Skin epidermis (tissue), 12 donors: ENCODE data around the gene ZC3H12C.

Experiments used
- H3K27ac ChIP-seq, 21 experiments: fragments of 200-600 bp; sonication (generic) in 11 of 21; one replicate each; pipeline ENCODE4 v1.5.0; 2020; ENCODE audit warnings: mild to moderate bottlenecking in 3 of 21, inconsistent platforms in 2 of 21, moderate library complexity in 2 of 21
- H3K4me3 ChIP-seq, 7 experiments: fragments of 200-600 bp; sonication (generic) in 2 of 7; one replicate each; pipeline ENCODE4 v1.5.0; 2020; ENCODE audit warnings: inconsistent platforms in 2 of 7, mild to moderate bottlenecking in 2 of 7, moderate library complexity in 1 of 7

ZC3H12C gene

DNA sequence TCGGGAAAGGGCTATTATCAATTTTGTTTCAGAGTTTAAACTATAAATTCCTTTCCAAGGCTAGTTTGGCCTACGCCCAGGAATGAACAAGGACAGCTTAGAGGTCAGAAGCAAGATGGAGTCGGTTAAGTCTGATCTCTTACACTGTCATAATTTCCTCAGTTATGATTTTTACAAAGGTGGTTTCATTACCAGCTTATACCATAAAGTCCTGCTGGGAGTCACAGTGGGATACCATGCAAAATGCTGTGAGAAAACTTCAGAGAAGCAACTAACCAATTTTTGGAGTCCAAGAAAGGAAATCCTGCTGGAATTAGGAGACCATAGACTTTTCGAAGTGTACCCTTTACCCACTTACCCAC, 17.4 kb upstream of the ZC3H12C start:
- Histone ChIP-seq H3K27ac (peak overlapping the region in 2 of 21 experiments; percentile 12 to 47), H3K4me3 (no peak overlapping the region)

DNA sequence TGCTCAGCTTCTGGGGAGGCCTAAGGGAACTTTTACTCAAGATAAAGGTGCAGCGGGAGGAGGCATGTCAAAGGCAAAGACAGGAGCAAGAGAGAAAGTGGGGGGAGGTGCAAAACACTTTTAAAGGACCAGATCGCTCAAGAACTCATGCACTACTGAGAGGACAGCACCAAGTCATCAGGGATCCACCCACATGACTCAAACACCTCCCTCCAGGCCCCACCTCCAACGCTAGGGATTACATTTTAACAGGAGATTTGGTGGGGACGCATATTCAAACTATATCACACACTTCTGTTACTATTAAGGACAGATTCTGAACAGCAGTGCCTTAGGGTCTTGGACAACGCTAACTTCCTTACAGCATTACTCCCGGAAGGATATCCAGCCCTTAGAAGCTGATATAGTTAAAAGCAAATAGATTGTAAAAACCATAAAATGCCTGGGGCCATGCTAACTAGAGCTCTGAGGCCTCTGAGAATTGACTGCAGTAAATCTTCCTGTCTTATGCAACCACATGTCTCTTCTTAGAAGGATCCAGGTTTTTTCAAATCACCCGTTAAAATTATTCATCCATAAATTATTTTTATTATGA, 16.7 kb upstream of the ZC3H12C start:
- peak overlapping the region in 1 of 21 experiments; percentile 47 for H3K27ac ChIP-seq

DNA sequence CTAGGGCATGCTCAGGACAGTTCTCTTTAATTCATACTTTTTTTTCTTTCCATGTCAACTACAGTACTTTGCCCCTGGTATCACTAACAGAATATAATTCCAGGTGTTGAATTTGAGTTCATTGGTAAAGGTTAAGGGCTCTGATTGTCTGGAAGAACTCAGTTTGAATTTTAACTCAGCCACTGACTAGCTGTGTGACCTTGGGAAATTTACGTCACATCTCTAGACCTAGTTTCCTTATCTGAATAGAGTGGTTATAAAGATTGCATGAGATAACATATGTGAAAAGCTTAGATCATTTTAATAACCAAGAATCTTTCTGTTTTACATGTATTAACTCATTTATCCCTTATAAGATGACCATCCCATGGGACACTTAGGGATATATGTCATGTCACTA, 15.8 kb upstream of the ZC3H12C start:
- no peak overlapping the region for H3K4me3 ChIP-seq
- H3K27ac ChIP-seq = peak overlapping the region in 2 of 21 experiments; percentile 2 to 25

More for the DNA sequence above, 16.7 kb upstream of the ZC3H12C start:
- no peak overlapping the region for H3K4me3 ChIP-seq

DNA sequence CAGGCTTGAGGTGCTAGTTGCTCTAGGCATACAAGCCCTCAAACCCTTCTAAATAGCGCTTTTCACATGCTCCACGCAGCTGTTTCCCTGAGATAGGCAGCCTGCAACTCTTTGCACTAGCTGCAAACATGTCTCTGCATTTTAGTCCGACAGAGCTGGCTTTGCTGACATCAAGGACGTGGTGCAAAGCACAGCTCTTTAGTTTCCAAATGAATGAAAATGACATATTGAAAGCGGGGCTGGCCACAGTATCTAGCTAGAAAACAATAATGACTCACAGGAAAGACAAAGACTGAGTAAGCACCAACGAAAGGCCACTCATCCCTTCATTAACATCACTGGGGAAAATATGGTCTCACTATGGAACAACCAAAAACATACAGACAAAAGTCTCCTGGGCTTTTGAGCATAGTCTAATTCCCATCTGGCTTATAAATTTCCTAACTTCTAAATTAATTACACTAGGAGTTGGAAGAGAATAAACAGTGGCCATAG, 15.3 kb upstream of the ZC3H12C start:
- peak overlapping the region in 2 of 21 experiments; percentile 2 to 25 for H3K27ac ChIP-seq
- no peak overlapping the region for H3K4me3 ChIP-seq

DNA sequence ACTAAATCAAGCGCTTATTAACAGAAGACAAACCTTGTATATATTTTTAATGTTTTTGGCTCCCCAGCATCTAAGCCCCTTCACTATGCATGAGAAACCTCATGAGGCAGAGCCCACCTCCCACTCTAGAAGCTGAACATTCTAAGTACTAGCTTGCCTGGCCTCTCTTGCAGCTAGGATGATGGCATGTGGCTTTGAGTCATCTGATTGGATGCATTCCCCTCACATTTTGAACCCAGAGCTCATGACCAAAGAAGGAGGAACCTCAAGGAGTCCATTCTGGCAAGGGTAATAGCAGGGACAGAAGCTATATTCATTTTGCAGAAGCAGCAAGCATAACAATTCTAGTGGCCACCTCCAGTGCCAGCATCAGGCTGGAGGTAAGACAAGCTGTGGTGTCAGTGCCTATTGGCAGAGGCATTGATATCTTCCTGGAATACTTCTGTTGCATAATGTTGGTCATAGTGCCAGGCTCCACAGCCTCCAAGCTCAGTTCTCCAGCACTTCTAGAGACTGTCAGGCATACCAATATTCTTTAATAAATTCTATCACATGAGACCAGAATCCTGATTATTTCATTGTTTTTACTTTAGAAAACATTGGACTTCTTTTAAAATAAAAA, 14.2 kb upstream of the ZC3H12C start:
- Histone ChIP-seq H3K27ac (no peak overlapping the region), H3K4me3 (no peak overlapping the region)

DNA sequence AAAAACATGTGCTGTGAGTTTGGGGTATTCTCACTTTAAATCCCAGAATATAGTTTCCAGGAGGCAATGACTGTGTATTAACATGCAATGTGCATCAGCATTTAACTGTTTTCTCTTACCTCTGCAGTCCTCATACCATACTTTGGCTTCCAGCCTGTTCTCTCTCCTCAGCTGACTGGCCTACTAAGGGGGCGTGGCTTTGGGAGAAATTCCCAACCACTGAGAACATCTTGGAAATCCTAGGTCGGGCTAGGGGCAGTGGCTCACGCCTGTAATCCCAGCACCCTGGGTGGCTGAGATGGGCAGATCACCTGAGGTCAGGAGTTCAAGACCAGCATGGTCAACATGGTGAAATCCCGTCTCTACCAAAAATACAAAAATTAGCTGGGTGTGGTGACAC, 13.5 kb upstream of the ZC3H12C start:
- no peak overlapping the region for H3K27ac ChIP-seq
- no peak overlapping the region for H3K4me3 ChIP-seq

DNA sequence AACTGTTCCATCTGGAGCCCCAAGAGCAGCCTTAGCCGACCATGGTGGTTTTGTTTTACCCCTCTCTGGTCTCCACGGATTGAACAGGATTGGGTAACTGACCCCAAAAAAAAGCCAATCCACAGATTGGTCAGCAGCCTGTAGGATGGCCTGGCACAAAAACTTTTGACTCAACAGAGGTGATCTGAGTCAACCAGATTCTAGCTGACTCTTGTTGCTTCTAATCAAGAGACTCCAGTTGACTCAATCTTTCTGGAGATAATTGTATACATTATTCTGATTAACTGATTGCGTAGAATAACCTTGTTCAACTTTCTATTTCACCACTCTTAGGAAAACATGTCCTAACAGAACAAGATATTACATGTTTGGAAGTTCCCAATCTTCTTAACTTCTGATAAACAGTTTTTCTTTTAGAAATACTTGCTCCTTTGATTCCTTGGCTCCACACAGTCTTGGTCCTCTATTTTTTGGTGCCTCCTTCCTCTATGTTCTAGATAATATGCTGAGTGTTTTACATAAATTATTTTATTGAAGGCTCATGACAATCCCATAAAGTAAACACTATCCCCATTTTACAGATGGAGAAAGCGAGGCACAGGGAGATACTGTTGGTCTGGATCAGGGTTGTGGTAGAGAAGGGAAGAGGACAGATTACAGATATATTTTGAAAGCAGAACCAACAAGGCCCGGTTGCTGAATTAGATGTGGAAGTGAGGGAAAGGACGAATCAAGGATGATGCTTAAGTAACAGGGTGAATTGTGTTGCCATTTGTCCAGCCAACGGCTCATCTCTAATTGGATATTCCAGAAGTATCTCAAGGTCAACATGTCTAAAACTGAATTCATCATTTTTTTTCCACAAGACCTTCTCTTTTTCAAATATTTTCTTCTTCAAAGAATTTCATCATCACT, 11.5 kb upstream of the ZC3H12C start:
- no peak overlapping the region for H3K4me3 ChIP-seq
- H3K27ac ChIP-seq = peak overlapping the region in 4 of 21 experiments; percentile 33 to 53 (median 48)

DNA sequence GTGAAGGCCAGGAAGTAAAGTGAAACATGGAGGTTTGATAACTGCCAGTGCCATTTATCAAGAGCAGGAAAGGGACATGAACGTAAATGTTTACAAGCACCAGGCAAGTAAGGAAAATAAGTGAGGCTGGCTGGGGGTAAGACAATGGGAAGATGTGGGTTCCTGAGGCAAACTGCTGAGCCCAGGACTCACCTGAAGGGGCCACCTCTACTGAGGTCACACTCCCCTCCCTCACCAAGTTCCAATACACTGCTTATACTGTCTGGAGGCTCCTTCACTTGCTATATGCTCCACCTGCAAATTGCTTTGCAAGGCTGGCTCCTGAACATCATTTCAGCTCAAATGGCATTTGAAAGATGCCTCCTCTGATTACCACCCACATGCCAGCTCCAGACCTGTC, 10.3 kb upstream of the ZC3H12C start:
- Histone ChIP-seq H3K4me3 (no peak overlapping the region), H3K27ac (peak overlapping the region in 1 of 21 experiments; percentile 19)

DNA sequence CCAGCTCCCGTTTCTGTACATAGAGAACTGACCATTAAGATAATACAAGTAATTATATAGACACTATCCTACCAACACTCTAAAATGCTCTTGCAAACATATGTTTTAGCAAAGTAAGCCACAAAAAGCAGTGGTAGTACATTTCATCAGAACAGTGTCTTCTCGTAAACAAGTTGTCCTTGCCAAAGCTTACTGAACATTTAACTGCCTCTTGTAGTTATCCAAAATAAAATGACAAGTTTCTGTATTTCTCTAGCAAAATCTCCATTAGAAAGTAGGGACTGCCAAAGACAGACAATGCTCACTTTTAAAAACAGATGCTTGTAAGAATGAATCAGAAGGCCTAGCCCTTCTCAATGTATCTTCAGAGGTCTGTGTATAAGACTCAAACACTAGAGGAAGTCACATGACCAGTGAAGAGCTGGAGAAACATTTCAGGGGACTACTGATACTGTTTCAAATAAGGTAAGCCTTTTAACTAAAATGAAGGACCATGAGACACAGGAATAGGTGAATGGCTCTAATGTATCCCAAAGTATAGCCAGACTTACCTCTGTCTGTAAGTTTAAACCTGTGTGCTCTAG, 7.8 kb upstream of the ZC3H12C start:
- peak overlapping the region in 4 of 21 experiments; percentile 5 to 14 (median 6) for H3K27ac ChIP-seq
- H3K4me3 ChIP-seq = no peak overlapping the region

DNA sequence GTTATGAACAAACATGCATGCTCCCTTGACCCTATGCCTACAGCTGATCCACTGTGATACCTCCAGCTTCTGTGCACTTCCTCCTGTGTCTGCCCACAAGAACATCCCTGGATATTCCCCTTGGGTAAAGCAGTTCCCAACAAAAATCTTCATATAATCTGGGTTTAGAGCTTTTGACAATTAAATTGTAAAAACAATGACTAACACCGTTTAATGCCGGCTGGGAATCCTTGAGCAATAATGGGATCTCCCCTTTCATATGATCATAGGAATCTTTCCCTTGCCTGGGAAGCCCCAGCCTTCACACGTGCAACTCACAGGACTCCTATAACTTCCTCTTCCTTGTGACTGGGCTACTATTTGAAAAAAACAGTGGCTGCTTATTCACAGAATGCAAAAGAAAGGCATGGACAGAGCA, 6.3 kb upstream of the ZC3H12C start:
- peak overlapping the region in 14 of 21 experiments; percentile 7 to 62 (median 48) for H3K27ac ChIP-seq
- no peak overlapping the region for H3K4me3 ChIP-seq

DNA sequence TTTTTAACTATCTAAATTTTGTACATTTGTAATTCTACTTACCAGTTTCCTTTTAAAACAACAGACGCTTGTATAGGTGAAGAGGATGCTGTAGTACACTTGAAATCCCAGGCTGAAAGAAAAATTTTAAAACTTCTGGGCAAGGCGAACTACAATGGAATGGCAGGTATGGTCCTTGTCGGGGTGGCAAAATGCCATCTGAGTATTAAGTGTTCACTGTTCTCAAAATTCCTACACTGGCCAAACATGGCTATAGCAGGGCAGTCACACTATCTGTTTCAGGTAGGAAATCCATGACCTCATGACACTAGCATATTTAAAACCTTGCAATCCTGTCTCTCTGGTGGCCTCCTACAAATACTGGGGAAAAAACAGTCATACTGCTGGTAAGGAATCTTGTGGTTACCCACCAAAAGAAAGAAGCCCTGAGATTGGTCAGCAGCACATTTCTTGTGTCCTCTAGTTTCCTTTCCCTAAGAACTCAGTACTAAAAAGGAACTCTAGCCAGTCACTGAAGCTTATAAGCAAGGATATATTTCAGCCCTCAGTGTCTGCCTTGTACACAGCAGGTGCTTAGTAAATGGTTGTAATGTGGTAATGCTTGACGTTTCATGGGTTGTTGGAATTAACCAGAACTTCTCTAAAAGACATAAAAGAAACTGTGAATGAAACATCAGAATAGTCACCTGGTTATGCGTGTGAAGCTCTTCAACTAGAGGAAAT, 5.2 kb upstream of the ZC3H12C start:
- H3K4me3 ChIP-seq = no peak overlapping the region
- peak overlapping the region in 9 of 21 experiments; percentile 2 to 59 (median 30) for H3K27ac ChIP-seq

DNA sequence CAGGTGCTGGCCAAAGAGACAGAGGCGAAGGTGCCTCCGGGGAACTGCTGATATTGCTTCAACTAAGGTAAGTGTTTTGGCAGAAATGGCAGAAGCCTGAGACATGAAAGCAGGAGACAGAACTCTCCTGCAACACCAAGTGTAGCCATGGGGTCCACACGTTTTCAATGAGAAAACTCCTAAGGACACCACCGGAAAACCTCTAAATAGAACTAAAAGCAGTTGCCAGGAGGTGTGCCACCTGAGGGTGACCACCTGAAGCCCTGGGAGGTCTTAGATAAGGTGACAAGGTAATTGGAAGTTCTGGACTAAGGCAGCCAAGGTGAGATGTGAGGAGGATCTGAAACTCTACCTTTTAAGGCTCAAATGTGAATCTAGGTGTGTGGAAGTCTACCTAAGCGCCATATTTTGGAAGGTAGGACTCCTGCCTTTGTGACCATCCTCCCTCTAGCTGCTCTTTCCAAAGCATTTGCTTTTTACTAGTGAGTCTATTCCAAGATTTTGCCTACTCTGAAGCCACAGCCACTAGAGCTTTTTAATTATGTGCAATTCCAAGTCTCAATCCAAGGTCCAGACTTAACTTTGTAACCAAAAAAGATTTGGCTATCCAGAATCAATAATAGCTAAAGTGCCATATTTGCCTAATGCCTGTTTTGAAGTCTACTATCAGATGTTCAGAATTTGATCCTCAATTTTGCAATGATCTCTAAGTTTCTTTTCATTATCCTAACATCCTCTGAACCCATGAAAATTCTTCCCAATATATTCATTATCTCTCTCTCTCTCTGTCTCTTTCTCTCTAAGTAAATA, 4.5 kb upstream of the ZC3H12C start:
- Histone ChIP-seq H3K4me3 (no peak overlapping the region), H3K27ac (peak overlapping the region in 3 of 21 experiments; percentile 4 to 43 (median 30))

DNA sequence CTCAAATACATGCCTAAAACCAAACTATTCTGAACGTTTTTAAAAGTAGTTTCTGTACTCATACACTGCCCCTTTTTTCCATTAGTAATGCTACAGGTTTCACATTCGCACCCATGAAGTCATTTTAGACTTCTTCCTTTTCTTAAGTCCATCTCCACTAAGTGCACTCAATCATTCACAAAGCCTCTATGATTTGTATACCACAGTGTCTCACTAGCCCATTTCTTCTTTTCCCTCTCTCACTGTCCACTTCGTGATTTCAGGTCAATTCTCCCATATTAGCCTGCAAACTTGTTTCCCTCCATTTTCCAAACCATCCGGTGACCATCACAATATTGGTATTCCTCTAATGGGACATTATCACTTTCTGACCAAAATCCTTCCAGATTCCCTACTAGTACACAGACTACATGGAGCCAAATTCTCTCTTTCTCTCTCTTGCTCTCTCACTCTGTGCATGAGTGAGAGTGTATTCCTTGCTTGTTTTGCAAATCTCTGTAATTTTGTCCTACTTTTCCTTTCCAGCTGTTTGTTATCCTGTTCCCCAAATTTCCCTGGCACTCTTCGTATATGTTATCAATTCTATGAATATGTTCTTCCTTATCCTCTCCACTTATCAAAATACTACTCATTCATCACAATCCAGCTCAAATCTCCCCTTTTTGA, 3.4 kb upstream of the ZC3H12C start:
- no peak overlapping the region for H3K4me3 ChIP-seq
- peak overlapping the region in 1 of 21 experiments; percentile 45 for H3K27ac ChIP-seq

DNA sequence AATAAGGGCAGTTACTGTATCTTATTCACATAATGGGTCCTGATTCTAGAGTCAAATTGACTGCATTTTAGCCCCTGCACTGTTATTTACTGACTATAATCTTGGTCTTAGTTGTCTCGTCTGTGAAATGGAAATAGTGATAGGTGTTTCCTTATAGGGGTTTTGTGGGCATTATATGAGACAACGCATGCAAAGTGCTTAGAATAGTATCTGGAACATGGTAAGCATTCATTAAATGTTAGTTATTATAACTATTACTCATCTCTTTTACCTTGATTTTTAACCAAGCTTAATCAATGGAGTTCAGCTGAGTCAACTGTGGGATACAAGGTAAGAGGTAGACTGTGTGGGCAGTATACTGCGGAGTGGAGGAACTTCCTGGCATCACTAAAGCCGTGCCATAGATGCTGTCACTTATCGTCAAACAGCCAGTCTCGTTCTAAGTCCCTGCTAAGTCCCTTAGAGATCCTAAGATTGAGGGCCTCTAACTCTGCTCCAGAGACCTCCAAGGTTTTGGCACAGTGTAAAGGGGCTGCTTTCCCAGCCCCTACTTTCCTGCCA, 2.6 kb upstream of the ZC3H12C start:
- H3K4me3 ChIP-seq = no peak overlapping the region
- no peak overlapping the region for H3K27ac ChIP-seq

DNA sequence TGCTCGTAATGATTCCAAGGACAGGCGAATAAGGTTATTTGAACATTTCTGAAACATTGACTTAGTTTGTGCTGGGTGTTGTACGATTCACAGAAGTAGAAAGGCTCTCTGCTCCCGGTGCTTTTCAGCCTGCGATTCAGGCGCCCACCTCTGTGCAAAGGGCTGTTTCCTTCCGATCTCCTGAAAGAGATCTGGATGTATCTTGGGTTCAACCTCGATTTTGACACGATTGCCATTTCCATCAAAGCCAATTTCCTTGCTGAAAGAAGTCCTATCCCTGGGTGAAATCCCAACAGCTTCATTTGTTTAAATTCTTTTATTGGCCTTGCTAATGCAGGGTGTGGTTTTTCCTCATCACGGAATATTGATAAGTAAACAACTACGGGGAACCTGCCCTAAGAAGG, 1.1 kb upstream of the ZC3H12C start:
- H3K27ac ChIP-seq = peak overlapping the region; percentile 70 to 97 (median 92)

DNA sequence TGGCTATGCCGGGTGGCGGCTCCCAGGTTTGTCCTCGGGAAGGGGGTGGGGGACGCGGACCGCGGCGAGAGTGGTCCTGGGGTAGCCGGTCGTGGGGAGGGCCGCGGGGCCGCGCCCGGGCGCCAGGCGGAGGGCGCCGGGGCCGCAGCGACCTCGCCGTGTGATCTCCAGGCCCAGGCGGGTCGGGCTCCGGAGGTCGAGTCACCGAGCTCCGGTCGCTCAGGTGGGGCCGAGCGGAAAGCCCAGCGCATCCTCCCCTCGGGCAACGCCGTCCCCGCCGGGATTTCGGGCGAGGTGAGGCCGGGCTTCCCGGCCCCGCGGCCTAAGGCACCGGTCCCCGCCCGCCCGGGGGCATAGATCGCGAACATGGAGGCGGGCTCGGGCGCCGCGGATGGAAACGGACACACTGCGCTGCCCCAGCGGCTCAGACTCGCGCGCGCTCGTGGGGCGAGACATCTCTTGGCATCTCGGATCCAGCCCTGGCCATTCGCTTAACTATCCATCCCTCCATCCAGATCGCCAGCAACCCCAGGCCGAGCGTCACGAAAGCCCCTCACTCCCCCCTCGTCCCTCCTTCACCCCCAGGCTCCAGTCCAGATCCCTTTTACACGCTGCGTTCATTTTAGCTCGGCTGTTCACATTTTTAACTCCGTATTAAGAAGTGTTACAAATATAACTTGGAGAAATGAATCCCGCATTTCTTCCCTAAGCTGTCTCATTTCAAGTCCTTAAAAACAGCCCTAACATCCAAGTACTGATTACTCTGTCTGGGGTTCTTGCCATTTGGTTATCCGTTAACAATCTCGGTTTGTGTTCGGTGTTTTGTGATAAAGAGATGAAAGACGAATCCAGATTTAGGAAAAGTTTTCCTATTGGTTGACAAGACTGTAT, 460 bp downstream of the ZC3H12C start:
- H3K27ac ChIP-seq = peak overlapping the region; percentile 70 to 97 (median 92)
- peak overlapping the region; percentile 47 to 86 (median 80) for H3K4me3 ChIP-seq

More for the DNA sequence above, 1.1 kb upstream of the ZC3H12C start:
- H3K4me3 ChIP-seq = peak overlapping the region; percentile 47 to 86 (median 80)
